Measurements from ENCODE around the gene FBXO5.
"Not testable (repeated sequence)": the region's sequence is repeated elsewhere in the genome, so short reads cannot be mapped to it uniquely, and the experiment has no call there.

Gene FBXO5

DNA sequence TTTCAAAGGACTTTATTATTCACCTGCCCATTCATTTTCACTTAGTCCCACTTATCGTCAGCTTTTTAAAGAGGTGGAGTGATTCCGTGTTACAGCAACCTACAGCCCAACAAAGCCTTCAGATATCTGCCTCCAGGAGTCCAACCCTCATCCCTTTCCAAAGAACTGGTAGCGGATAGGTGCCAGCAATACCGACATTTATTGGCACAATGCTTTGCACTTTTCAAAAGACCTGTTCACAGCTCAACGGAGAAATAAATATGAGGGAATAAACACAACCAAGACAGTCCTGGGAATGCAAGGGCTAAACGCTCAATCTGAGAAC lies 20.5 kb upstream of the FBXO5 start:
- Histone ChIP-seq H3K4me1 (ENCODE audit: insufficient read depth, low read length) (peaks cover 22% of the 10 kb centered on the region), H2AFZ (ENCODE audit: low read depth, low read length) (peak overlapping the region; percentile 72), H3K4me3 (ENCODE audit: low read length) (peak overlapping the region; percentile 92), H3K36me3 (ENCODE audit: insufficient read depth, low read length) (peaks cover 3% of the 10 kb centered on the region), H3K9me3 (ENCODE audit: low read length) (no peaks in the 10 kb centered on the region), H3K27me3 (ENCODE audit: insufficient read depth, low read length) (no peaks in the 10 kb centered on the region)

DNA sequence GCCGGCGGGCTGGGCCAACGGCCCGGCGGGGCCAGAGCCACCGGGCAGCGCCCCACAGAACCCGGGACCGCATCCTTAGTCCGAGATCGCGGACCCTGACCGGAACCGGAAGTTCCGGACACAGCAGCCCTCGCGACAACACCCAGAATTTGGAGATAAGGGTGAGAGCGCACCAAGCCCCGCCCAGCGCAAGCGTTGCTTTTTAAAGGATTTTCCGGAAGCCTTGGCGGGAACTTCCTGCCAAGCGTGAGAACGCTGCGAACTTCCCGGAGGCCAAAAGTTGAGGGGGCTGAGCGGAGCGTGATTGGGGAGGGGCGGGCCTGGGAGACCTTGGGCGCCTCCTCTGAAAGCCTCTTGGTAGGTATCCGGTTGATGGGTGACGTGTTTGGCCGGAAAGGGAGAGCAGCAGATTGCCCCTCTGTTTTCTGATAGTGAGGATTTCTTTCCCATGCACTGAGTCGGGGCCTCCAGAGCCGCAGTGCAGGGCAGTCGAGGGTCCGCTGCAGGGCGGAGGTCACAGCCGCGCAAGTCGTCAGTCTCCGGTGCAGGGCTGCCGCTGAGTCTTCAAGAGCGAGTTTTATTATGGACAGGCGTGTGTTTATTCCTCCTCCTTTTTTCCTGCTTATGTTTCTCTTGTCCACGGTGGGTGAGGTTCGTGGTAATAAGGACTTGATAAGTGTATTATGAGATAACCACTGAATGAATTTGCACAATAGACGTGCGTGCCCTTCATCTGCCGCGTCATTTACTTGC lies 19.9 kb upstream of the FBXO5 start, which contains the start of gene MTRF1L:
Gene MTRF1L, minus strand, starts transcription at position 97 of the 753 bp plus-strand sequence. Its CDS starts 24 bp downstream, at position 73.
- H3K9me3 ChIP-seq (ENCODE audit: low read length) = no peaks in the 10 kb centered on the region
- H3K27me3 ChIP-seq (ENCODE audit: insufficient read depth, low read length) = no peaks in the 10 kb centered on the region
- H2AFZ ChIP-seq (ENCODE audit: low read depth, low read length) = peak within 1 kb of the TSS; percentile 72
- H3K4me1 ChIP-seq (ENCODE audit: insufficient read depth, low read length) = peaks cover 22% of the 10 kb centered on the region
- peaks cover 7% of the 10 kb centered on the region for H3K36me3 ChIP-seq (ENCODE audit: insufficient read depth, low read length)
- H3K4me3 ChIP-seq (ENCODE audit: low read length) = peak within 1 kb of the TSS; percentile 92

DNA sequence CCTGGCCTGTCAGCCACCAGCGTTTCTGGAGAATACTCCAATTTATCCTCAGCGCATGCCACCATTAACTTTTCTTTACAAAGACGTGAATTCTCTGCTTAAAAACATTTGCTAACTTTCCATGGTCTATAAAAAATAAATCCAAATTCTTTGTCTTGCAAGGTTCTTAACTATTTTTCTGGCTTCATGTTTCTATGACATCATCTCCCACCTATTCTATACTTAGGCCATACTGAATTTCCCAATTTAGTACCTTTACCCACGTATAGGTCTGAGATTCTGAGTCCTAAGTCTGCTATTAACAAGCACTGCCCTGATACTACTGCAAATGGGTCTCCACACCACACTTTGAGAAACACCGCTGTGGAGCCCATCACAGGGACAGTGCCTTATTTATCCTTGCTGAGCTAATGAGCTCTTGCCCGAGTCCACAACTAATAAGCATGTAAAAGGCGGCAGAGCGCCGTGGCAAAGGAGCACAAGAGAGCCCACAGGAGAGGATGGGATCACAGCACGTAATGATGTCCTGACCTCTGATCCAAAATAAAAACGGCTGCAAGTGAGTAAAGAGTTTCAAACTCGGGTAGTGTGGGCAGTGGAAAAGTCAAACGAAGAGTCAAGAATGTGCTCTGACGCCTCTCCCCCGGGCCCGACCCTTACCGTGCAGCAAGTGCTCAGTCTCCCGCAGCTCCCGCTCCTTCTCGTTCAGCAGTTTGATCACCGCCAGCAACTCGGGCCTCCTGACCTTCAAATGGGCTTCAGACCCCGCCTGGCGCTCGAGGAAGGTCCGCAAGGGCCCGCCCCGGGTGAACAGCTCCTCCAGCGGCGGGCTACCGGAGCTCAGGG lies 19.1 kb upstream of the FBXO5 start:
- Histone ChIP-seq H3K36me3 (ENCODE audit: insufficient read depth, low read length) (peaks cover 12% of the 10 kb centered on the region), H2AFZ (ENCODE audit: low read depth, low read length) (no peak overlapping the region), H3K27me3 (ENCODE audit: insufficient read depth, low read length) (no peaks in the 10 kb centered on the region), H3K9me3 (ENCODE audit: low read length) (no peaks in the 10 kb centered on the region), H3K4me1 (ENCODE audit: insufficient read depth, low read length) (peaks cover 22% of the 10 kb centered on the region), H3K4me3 (ENCODE audit: low read length) (peak overlapping the region; percentile 92)

DNA sequence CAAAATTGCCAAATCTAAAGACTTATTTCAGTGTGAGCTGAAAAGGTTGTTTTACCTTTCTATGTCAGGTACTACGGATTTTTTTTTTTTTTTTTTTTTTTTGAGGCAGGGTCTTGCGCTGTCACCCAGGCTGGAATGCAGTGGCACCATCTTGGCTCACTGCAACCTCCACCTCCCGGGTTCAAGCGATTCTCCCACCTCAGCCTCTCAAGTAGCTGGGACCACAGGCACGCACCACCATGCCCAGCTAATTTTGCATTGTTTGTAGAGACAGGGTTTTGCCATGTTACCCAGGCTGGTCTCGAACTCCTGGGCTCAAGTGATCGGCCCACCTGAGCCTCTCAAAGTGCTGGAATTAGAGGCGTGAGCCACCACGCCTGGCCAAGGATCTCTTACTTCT lies 17.9 kb upstream of the FBXO5 start:
- Histone ChIP-seq H3K4me1 (ENCODE audit: insufficient read depth, low read length) (peaks cover 22% of the 10 kb centered on the region), H3K4me3 (ENCODE audit: low read length) (peak overlapping the region; percentile 92), H3K36me3 (ENCODE audit: insufficient read depth, low read length) (peaks cover 24% of the 10 kb centered on the region)
- not testable (repeated sequence) for H3K9me3 ChIP-seq (ENCODE audit: low read length); H3K27me3 ChIP-seq (ENCODE audit: insufficient read depth, low read length); H2AFZ ChIP-seq (ENCODE audit: low read depth, low read length)

DNA sequence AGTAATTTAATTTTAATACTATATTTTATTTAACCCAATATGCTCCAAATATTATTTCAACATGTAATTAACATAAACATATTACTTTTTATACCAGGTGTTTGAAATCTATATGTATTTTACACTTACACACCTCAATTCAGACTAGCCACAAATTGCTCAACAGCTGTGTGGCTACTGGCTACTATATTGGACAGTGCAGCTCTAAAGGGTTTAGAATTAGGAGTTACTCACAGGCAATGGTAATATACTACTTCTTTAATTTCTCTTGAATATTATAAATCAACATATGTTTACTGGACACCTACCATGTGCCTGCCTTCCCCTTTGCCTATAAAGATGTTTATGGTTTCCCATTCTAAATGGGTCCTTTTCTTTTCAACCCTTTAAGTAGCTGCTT lies 17.4 kb upstream of the FBXO5 start:
- no peaks in the 10 kb centered on the region for H3K9me3 ChIP-seq (ENCODE audit: low read length)
- H3K36me3 ChIP-seq (ENCODE audit: insufficient read depth, low read length) = peaks cover 29% of the 10 kb centered on the region
- H3K4me3 ChIP-seq (ENCODE audit: low read length) = no peak overlapping the region
- H3K27me3 ChIP-seq (ENCODE audit: insufficient read depth, low read length) = no peaks in the 10 kb centered on the region
- H2AFZ ChIP-seq (ENCODE audit: low read depth, low read length) = no peak overlapping the region
- H3K4me1 ChIP-seq (ENCODE audit: insufficient read depth, low read length) = peaks cover 22% of the 10 kb centered on the region

DNA sequence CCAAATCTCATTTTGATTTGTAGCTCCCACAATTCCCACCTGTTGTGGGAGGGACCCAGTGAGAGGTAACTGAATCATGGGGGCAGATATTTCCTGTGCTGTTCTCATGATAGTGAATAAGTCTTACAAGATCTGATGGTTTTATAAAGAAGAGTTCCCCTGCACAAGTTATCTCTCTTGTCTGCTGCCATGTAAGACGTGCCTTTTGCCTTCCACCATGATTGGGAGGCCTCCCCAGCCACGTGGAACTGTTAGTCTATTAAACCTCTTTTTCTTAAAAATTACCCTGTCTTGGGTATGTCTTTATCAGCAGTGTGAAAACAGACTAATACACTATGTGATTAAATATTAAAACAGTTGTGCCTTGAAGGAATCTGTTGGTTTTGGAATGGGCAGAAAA lies 16.7 kb upstream of the FBXO5 start:
- Histone ChIP-seq H3K36me3 (ENCODE audit: insufficient read depth, low read length) (peaks cover 33% of the 10 kb centered on the region), H3K4me1 (ENCODE audit: insufficient read depth, low read length) (peaks cover 20% of the 10 kb centered on the region)
- not testable (repeated sequence) for H3K9me3 ChIP-seq (ENCODE audit: low read length); H3K27me3 ChIP-seq (ENCODE audit: insufficient read depth, low read length); H3K4me3 ChIP-seq (ENCODE audit: low read length); H2AFZ ChIP-seq (ENCODE audit: low read depth, low read length)

DNA sequence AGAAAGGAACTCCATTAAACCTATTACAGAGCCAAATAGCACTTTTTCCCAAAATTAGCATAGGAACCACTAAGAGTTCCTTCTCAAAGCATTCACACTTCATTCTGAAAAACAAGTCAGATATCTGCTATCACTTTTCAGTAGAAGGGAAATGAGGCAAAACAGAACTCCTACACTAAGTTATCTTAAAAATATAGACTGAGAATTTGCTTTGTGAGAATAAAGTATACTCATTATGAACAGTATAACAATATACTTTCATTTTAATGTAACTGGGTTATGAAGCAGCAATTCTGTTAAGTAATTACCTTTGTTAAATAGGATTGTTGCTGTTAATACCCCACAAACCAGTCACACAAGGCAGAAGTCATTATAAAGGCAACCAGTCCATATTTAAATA lies 11.0 kb upstream of the FBXO5 start:
- H3K4me3 ChIP-seq (ENCODE audit: low read length) = no peak overlapping the region
- peaks cover 67% of the 10 kb centered on the region for H3K36me3 ChIP-seq (ENCODE audit: insufficient read depth, low read length)
- H3K27me3 ChIP-seq (ENCODE audit: insufficient read depth, low read length) = no peaks in the 10 kb centered on the region
- no peaks in the 10 kb centered on the region for H3K9me3 ChIP-seq (ENCODE audit: low read length)
- no peaks in the 10 kb centered on the region for H3K4me1 ChIP-seq (ENCODE audit: insufficient read depth, low read length)
- no peak overlapping the region for H2AFZ ChIP-seq (ENCODE audit: low read depth, low read length)

DNA sequence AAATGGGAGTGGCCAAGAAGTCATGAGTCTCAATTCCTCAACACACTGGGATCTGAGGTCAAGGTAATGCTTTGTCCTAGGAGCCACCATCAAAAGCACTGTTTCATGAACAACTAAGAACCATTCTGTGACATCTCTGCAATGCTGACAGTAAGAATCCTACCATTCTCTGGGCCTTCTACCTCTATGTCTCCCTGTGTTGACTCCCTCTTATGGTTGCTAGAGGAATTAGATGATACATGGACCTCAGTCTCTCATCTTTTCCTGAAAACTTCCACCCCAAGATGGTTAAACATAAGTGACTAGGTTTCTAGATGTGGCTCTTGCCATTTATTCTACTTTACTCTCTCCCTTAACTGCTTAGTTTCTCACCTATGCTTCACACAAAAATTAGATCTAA lies 10.6 kb upstream of the FBXO5 start:
- H3K4me1 ChIP-seq (ENCODE audit: insufficient read depth, low read length) = no peaks in the 10 kb centered on the region
- H3K4me3 ChIP-seq (ENCODE audit: low read length) = no peak overlapping the region
- H3K9me3 ChIP-seq (ENCODE audit: low read length) = no peaks in the 10 kb centered on the region
- no peaks in the 10 kb centered on the region for H3K27me3 ChIP-seq (ENCODE audit: insufficient read depth, low read length)
- H3K36me3 ChIP-seq (ENCODE audit: insufficient read depth, low read length) = peaks cover 65% of the 10 kb centered on the region
- H2AFZ ChIP-seq (ENCODE audit: low read depth, low read length) = no peak overlapping the region

DNA sequence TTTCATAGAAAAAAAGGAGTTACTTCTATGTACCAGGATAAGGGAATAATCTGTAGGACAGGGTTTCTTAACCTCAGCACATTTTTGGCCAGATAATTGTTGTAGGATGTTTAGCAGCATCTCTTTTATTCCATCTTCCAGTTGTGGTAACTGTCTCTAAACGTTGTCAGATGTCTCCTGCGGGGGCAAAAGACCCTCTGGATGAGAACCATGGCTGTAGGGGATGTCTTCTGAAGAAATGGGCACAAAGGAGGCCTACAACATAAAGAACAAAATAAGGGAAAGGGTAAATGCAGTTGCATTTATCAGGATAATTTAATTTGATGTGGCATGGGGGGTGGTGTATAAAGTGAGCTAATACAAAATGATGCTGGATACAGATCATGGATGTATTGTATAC lies 4.1 kb upstream of the FBXO5 start:
- Histone ChIP-seq H3K36me3 (ENCODE audit: insufficient read depth, low read length) (peaks cover 21% of the 10 kb centered on the region), H2AFZ (ENCODE audit: low read depth, low read length) (no peak overlapping the region), H3K4me3 (ENCODE audit: low read length) (no peak overlapping the region), H3K27me3 (ENCODE audit: insufficient read depth, low read length) (no peaks in the 10 kb centered on the region), H3K9me3 (ENCODE audit: low read length) (no peaks in the 10 kb centered on the region), H3K4me1 (ENCODE audit: insufficient read depth, low read length) (peaks cover 10% of the 10 kb centered on the region)

DNA sequence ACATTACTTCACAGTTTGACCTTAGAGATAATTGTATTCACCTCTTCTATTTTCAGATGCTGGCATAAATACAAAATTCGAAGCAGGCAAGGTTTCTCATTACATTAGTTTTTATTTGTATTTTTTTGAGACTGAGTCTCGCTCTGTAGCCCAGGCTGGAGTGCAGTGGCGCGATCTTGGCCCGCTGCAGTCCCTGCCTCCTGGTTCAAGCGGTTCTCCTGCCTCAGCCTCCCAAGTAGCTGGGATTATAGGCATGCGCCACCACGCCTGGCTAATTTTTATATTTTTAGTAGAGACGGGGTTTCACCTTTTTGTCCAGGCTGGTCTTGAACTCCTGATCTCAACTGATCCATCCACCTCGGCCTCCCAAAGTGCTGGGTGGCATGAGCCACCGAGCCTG lies 2.5 kb upstream of the FBXO5 start:
- H3K27me3 ChIP-seq (ENCODE audit: insufficient read depth, low read length); H3K36me3 ChIP-seq (ENCODE audit: insufficient read depth, low read length); H3K9me3 ChIP-seq (ENCODE audit: low read length); H2AFZ ChIP-seq (ENCODE audit: low read depth, low read length): not testable (repeated sequence)
- H3K4me1 ChIP-seq (ENCODE audit: insufficient read depth, low read length) = peaks cover 24% of the 10 kb centered on the region
- peak overlapping the region; percentile 84 for H3K4me3 ChIP-seq (ENCODE audit: low read length)

DNA sequence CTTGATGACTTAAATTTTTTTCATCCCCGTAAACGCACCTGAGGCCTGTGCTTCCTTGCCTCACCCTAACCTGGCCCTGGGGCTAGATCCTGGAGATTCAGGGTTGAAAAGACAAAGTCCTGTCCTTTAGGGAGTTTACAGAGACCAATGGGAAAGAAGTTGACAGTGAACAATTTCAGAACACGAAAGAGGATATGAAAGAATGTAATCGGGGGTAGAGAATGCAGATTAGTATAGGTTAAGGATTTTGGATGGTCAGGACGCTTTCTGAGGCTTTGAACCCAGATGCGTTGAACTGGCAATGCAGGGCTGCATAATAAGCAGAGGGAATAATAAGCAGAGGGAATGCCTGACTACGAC lies 1.7 kb upstream of the FBXO5 start:
- Histone ChIP-seq H3K36me3 (ENCODE audit: insufficient read depth, low read length) (peaks cover 6% of the 10 kb centered on the region), H3K9me3 (ENCODE audit: low read length) (no peaks in the 10 kb centered on the region), H2AFZ (ENCODE audit: low read depth, low read length) (no peak overlapping the region), H3K27me3 (ENCODE audit: insufficient read depth, low read length) (no peaks in the 10 kb centered on the region), H3K4me1 (ENCODE audit: insufficient read depth, low read length) (peaks cover 31% of the 10 kb centered on the region), H3K4me3 (ENCODE audit: low read length) (peak overlapping the region; percentile 84)

DNA sequence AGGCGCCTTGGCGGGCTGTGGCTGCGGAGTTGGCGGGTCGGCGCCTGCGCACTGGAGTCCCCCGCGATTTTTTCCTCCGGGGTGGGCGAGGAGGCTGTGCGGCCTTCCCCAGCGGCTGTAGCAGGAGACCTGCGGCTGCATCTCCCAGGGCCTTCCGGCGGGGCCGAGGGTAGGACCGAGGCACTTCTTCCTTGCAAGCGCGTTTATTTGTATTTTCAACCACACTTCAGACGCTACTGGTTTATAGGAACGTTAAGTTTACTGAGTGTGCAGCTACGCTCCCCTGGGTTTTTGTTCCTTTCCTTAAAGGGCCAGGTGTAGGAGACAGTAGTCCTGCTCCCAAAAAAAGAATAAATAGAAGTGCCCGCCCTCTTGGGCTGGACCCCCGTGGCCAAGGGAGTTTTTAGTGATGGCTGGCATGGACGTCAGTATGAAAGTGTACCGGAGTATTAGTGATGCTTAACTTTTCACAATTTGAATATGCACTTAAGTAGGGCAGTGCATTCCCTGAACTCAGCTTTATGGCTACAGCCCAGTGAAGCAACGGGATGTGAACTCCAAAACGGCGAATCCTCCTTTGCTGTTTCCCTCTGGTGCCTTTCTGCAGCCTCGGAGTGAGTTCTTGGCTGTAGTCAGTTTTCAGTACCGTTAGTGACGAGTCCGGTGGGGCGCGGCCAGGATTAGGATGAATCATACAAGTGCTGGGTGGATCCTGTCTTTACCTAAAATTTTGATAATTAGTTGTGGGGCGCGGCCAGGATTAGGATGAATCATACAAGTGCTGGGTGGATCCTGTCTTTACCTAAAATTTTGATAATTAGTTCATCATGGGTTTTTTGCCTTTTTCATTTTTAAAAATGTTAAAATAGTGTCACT lies 1.0 kb upstream of the FBXO5 start:
- peaks cover 35% of the 10 kb centered on the region for H3K4me1 ChIP-seq (ENCODE audit: insufficient read depth, low read length)
- H3K9me3 ChIP-seq (ENCODE audit: low read length) = no peaks in the 10 kb centered on the region
- peak overlapping the region; percentile 84 for H3K4me3 ChIP-seq (ENCODE audit: low read length)
- peaks cover 10% of the 10 kb centered on the region for H3K36me3 ChIP-seq (ENCODE audit: insufficient read depth, low read length)
- H3K27me3 ChIP-seq (ENCODE audit: insufficient read depth, low read length) = no peaks in the 10 kb centered on the region
- peak overlapping the region; percentile 57 for H2AFZ ChIP-seq (ENCODE audit: low read depth, low read length)
